IPS-11a (cell line): ENCODE results near the gene PCYT1B.
"Not testable (repeated sequence)": the region's sequence is repeated elsewhere in the genome, so short reads cannot be mapped to it uniquely, and the experiment has no call there.

Experiments
- H3K4me3 ChIP-seq: one replicate; pipeline ENCODE4 v1.5.1; 2013; ENCODE audit warnings: low read depth, low read length, control low read depth

The PCYT1B gene

GRCh38 chrX:24646745-24647182 is 383 bp downstream of the PCYT1B start:
- peak overlapping the region; percentile 28 for H3K4me3 ChIP-seq

- peak overlapping the region; percentile 28 for H3K4me3 ChIP-seq
These were observed 1.1 kb downstream of the PCYT1B start for GRCh38 chrX:24646006-24646405.

GRCh38 chrX:24643116-24643515 is 4.0 kb downstream of the PCYT1B start:
- H3K4me3 ChIP-seq = no peak overlapping the region

- no peak overlapping the region for H3K4me3 ChIP-seq
These were observed 17.4 kb downstream of the PCYT1B start for GRCh38 chrX:24629701-24630100.

GRCh38 chrX:24619647-24620046 is 27.5 kb downstream of the PCYT1B start:
- H3K4me3 ChIP-seq = no peak overlapping the region

- H3K4me3 ChIP-seq = no peak overlapping the region
These were observed 36.6 kb downstream of the PCYT1B start for GRCh38 chrX:24610516-24610915.

GRCh38 chrX:24607616-24608015 is 39.5 kb downstream of the PCYT1B start:
- no peak overlapping the region for H3K4me3 ChIP-seq

- not testable (repeated sequence) for H3K4me3 ChIP-seq
These were observed 41.2 kb downstream of the PCYT1B start for GRCh38 chrX:24605941-24606340.

GRCh38 chrX:24603191-24603590 is 44.0 kb downstream of the PCYT1B start:
- H3K4me3 ChIP-seq = no peak overlapping the region

- no peak overlapping the region for H3K4me3 ChIP-seq
These were observed 45.3 kb downstream of the PCYT1B start for GRCh38 chrX:24601858-24602257.

GRCh38 chrX:24594501-24594900 is 52.6 kb downstream of the PCYT1B start:
- no peak overlapping the region for H3K4me3 ChIP-seq

- H3K4me3 ChIP-seq = no peak overlapping the region
These were observed 57.0 kb downstream of the PCYT1B start for GRCh38 chrX:24590111-24590510.

- no peak overlapping the region for H3K4me3 ChIP-seq
These were observed 70.1 kb downstream of the PCYT1B start for GRCh38 chrX:24577091-24577490.

GRCh38 chrX:24575496-24575895 is 71.7 kb downstream of the PCYT1B start:
- no peak overlapping the region for H3K4me3 ChIP-seq

- no peak overlapping the region for H3K4me3 ChIP-seq
These were observed 72.4 kb downstream of the PCYT1B start for GRCh38 chrX:24574743-24575142.

- no peak overlapping the region for H3K4me3 ChIP-seq
These were observed 80.0 kb downstream of the PCYT1B start for GRCh38 chrX:24567169-24567568.

- H3K4me3 ChIP-seq = no peak overlapping the region
These were observed 80.9 kb downstream of the PCYT1B start for GRCh38 chrX:24566240-24566639.

GRCh38 chrX:24563291-24564010 is 83.7 kb downstream of the PCYT1B start:
- no peak overlapping the region for H3K4me3 ChIP-seq

- H3K4me3 ChIP-seq = no peak overlapping the region
These were observed 86.0 kb downstream of the PCYT1B start for GRCh38 chrX:24561121-24561520.

- no peak overlapping the region for H3K4me3 ChIP-seq
These were observed 94.1 kb downstream of the PCYT1B start for GRCh38 chrX:24553011-24553410.

- H3K4me3 ChIP-seq = no peak overlapping the region
These were observed 97.0 kb downstream of the PCYT1B start for GRCh38 chrX:24550166-24550565.

GRCh38 chrX:24547961-24548360 is 99.2 kb downstream of the PCYT1B start:
- H3K4me3 ChIP-seq = no peak overlapping the region

GRCh38 chrX:24542756-24543155 is 104.4 kb downstream of the PCYT1B start:
- H3K4me3 ChIP-seq = no peak overlapping the region
